Dendritic cell treated with granulocyte-macrophage colony-stimulating factor and Interleukin-4, amounts not matched to agents 40 ng/mL and 50 ng/mL, for 4 days (primary cell): ENCODE data around the gene AK8.

Experiments
- H3K27ac Mint-ChIP-seq: one replicate; pipeline ENCODE4 v1.8.0; 2022; ENCODE audit warnings: mild to moderate bottlenecking, mixed read lengths
- H3K27me3 Mint-ChIP-seq: one replicate; pipeline ENCODE4 v1.8.0; 2022; ENCODE audit warnings: mild to moderate bottlenecking, mixed read lengths
- H3K36me3 Mint-ChIP-seq: one replicate; pipeline ENCODE4 v1.8.0; 2022; ENCODE audit warnings: low read depth, mixed read lengths
- H3K4me1 Mint-ChIP-seq: one replicate; pipeline ENCODE4 v1.8.0; 2022; ENCODE audit warnings: low read depth, mixed read lengths
- H3K4me3 Mint-ChIP-seq: one replicate; pipeline ENCODE4 v1.8.0; 2022; ENCODE audit warnings: mild to moderate bottlenecking, moderate library complexity, mixed read lengths
- H3K9me3 Mint-ChIP-seq: one replicate; pipeline ENCODE4 v1.8.0; 2022; ENCODE audit warnings: mixed read lengths
- intact Hi-C: fragments of 100-400 bp; cut with micrococcal nuclease; formaldehyde crosslinking; loops from one replicate; pipeline ENCODE4 v1.15.0; 2022

The AK8 gene

GRCh38 chr9:132761602-132762001 is 116.5 kb downstream of the AK8 start:
- Mint-ChIP-seq H3K4me1 (no peaks in the 10 kb centered on the region), H3K36me3 (no peaks in the 10 kb centered on the region), H3K9me3 (no peaks in the 10 kb centered on the region), H3K27me3 (peaks cover 6% of the 10 kb centered on the region), H3K27ac (no peak overlapping the region), H3K4me3 (no peak overlapping the region)
- intact Hi-C loops, result no loop called here

DNA sequence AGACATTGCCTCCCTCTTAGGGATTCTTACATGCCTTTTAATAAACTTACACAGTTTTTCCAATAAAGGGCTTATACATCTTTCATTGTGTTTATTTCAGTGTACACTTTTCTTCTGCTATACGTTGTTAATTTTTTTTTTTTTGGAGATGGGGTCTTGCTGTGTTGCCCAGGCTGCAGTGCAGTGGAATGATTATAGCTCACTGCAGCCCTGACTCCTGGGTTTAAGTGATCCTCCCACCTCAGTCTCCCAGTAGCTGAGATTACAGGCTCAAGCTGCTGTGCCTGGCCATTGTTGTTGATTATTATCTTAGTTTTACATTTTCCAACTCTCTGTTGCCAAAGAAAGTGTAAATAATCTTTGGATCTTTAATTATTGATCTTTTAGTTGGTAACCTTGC is 118.0 kb downstream of the AK8 start:
- Mint-ChIP-seq H3K4me1 (no peaks in the 10 kb centered on the region), H3K36me3 (no peaks in the 10 kb centered on the region), H3K4me3 (no peak overlapping the region), H3K27me3 (peaks cover 8% of the 10 kb centered on the region), H3K9me3 (no peaks in the 10 kb centered on the region), H3K27ac (no peak overlapping the region)
- intact Hi-C loops, result no loop called here

DNA sequence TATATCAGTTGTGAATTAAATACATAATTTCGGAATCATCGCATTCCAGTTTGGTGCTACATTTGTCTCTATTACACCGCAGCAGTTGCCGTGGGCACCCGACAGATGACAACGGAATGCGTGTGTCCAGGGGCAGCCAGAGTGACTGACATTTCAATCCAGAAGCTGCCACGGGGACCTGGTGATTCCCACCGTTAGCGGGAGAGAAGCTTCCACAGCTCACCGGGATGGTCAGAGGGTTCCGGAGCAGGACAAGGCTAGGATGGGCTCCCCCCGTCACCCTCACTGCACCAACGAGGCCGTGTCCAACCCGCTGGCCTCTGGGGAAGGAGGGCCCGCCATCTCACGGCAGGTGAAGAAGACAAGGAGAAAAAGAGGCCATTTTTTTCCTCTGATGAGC is 121.1 kb downstream of the AK8 start:
- intact Hi-C loops, result no loop called here
- H3K4me1 Mint-ChIP-seq, result no peaks in the 10 kb centered on the region
- H3K4me3 Mint-ChIP-seq, result no peak overlapping the region
- H3K9me3 Mint-ChIP-seq, result no peaks in the 10 kb centered on the region
- H3K27me3 Mint-ChIP-seq, result peaks cover 4% of the 10 kb centered on the region
- no peaks in the 10 kb centered on the region for H3K36me3 Mint-ChIP-seq
- no peak overlapping the region for H3K27ac Mint-ChIP-seq

DNA sequence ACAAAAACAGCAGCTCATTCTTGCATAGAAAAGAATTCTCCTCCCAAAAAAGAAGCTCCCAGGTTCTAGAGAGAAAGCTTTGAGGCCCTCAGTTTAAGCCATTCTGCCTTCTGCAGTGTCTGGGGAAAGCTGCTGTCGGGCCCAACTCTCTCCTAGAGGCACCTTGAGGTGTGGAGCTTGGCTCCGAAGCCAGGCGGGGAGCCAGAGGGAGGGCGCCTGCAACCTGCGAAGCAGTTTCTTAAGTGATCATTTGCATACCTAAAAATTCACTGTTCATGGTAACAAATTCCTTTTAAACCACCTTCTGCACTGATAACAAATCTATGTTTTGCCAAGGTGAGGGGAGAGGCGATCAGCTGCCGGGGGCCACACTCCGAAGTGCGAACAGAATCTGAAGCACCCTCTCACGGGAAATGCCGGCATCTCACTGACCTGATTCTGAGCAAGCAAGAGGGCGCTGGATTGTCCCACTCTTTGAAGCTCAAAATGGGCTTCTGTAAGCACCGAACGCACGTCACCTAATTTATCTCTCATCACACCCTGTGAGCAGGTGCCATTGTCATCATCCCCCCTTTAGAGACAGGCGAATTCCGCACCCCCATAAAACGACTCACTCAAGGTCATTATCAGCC is 121.8 kb downstream of the AK8 start:
- intact Hi-C loops, result no loop called here
- Mint-ChIP-seq H3K4me3 (no peak overlapping the region), H3K27ac (no peak overlapping the region), H3K27me3 (peaks cover 3% of the 10 kb centered on the region), H3K4me1 (no peaks in the 10 kb centered on the region), H3K9me3 (no peaks in the 10 kb centered on the region), H3K36me3 (no peaks in the 10 kb centered on the region)

GRCh38 chr9:132755096-132755495 is 123.0 kb downstream of the AK8 start:
- no peak overlapping the region for H3K4me3 Mint-ChIP-seq
- peaks cover 3% of the 10 kb centered on the region for H3K27me3 Mint-ChIP-seq
- no peaks in the 10 kb centered on the region for H3K4me1 Mint-ChIP-seq
- no peaks in the 10 kb centered on the region for H3K36me3 Mint-ChIP-seq
- no peak overlapping the region for H3K27ac Mint-ChIP-seq
- no peaks in the 10 kb centered on the region for H3K9me3 Mint-ChIP-seq
- intact Hi-C loops, result no loop called here

- Mint-ChIP-seq H3K27me3 (peaks cover 3% of the 10 kb centered on the region), H3K4me3 (no peak overlapping the region), H3K9me3 (no peaks in the 10 kb centered on the region), H3K27ac (no peak overlapping the region), H3K36me3 (no peaks in the 10 kb centered on the region), H3K4me1 (no peaks in the 10 kb centered on the region)
- intact Hi-C loops, result no loop called here
Measured at GRCh38 chr9:132754236-132754635, 123.8 kb downstream of the AK8 start.

DNA sequence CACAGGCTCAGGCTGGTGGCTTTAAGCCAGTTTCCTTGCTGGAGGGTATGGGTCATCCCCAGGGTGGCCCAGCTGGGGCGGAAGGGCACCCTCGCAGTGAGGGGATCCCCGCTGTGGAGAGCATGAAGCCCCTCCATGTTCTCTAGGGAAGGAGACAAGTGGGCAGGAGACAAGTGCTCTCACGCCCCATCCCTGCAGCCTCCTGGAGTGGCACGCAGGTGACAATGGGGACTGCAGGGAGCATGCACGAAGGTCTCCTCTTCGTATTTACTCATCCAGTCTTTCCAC is 124.5 kb downstream of the AK8 start:
- H3K4me1 Mint-ChIP-seq, result no peaks in the 10 kb centered on the region
- H3K36me3 Mint-ChIP-seq, result no peaks in the 10 kb centered on the region
- H3K4me3 Mint-ChIP-seq, result no peak overlapping the region
- no peaks in the 10 kb centered on the region for H3K9me3 Mint-ChIP-seq
- H3K27ac Mint-ChIP-seq, result no peak overlapping the region
- intact Hi-C loops, result no loop called here
- peaks cover 3% of the 10 kb centered on the region for H3K27me3 Mint-ChIP-seq

- H3K27me3 Mint-ChIP-seq, result peaks cover 3% of the 10 kb centered on the region
- H3K27ac Mint-ChIP-seq, result no peak overlapping the region
- H3K9me3 Mint-ChIP-seq, result no peaks in the 10 kb centered on the region
- intact Hi-C loops, result no loop called here
- H3K4me1 Mint-ChIP-seq, result no peaks in the 10 kb centered on the region
- H3K36me3 Mint-ChIP-seq, result no peaks in the 10 kb centered on the region
- no peak overlapping the region for H3K4me3 Mint-ChIP-seq
Measured at GRCh38 chr9:132752877-132753592, 125.0 kb downstream of the AK8 start.

GRCh38 chr9:132750668-132751067 is 127.4 kb downstream of the AK8 start:
- Mint-ChIP-seq H3K4me3 (no peak overlapping the region), H3K27ac (no peak overlapping the region), H3K27me3 (peaks cover 13% of the 10 kb centered on the region), H3K4me1 (no peaks in the 10 kb centered on the region), H3K36me3 (no peaks in the 10 kb centered on the region), H3K9me3 (no peaks in the 10 kb centered on the region)
- intact Hi-C loops, result no loop called here

- peaks cover 23% of the 10 kb centered on the region for H3K27me3 Mint-ChIP-seq
- intact Hi-C loops, result no loop called here
- H3K4me3 Mint-ChIP-seq, result no peak overlapping the region
- H3K36me3 Mint-ChIP-seq, result no peaks in the 10 kb centered on the region
- H3K27ac Mint-ChIP-seq, result no peak overlapping the region
- H3K9me3 Mint-ChIP-seq, result no peaks in the 10 kb centered on the region
- H3K4me1 Mint-ChIP-seq, result no peaks in the 10 kb centered on the region
Measured at GRCh38 chr9:132749306-132749705, 128.8 kb downstream of the AK8 start.

DNA sequence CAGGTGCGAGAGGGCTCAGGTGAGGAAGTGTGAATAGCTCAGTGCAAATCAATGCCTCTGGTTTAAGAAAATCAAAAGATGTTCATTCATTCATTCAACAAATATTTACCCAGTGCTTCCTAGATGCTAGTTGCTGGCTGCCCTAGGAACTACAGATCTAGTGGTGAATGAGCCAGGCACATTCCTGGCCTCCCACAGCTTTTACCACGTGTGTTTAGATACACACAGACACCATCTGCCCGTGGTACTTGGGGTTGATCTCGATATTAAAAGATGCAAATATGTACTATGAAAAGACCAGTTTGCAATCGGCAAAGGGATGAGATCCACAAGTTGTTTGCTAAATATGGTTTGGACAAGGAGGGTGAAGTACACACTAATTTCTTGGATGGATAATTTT is 129.6 kb downstream of the AK8 start:
- no peak overlapping the region for H3K27ac Mint-ChIP-seq
- intact Hi-C loops, result no loop called here

GRCh38 chr9:132745756-132746709 is 132.1 kb downstream of the AK8 start:
- Mint-ChIP-seq H3K9me3 (no peaks in the 10 kb centered on the region), H3K4me1 (no peaks in the 10 kb centered on the region), H3K27me3 (peaks cover 42% of the 10 kb centered on the region), H3K4me3 (no peak overlapping the region), H3K27ac (no peak overlapping the region), H3K36me3 (no peaks in the 10 kb centered on the region)
- intact Hi-C loops, result no loop called here

More for the DNA sequence above, 129.6 kb downstream of the AK8 start:
- H3K4me1 Mint-ChIP-seq, result no peaks in the 10 kb centered on the region
- no peak overlapping the region for H3K4me3 Mint-ChIP-seq
- no peaks in the 10 kb centered on the region for H3K36me3 Mint-ChIP-seq
- H3K9me3 Mint-ChIP-seq, result no peaks in the 10 kb centered on the region
- peaks cover 32% of the 10 kb centered on the region for H3K27me3 Mint-ChIP-seq

- Mint-ChIP-seq H3K36me3 (no peaks in the 10 kb centered on the region), H3K4me1 (no peaks in the 10 kb centered on the region), H3K9me3 (no peaks in the 10 kb centered on the region), H3K4me3 (no peak overlapping the region), H3K27ac (no peak overlapping the region), H3K27me3 (peaks cover 42% of the 10 kb centered on the region)
- intact Hi-C loops, result no loop called here
Measured at GRCh38 chr9:132744881-132745755, 133.0 kb downstream of the AK8 start.
